ENCODE data around the gene KCTD17.
"Not testable (repeated sequence)": the region's sequence is repeated elsewhere in the genome, so short reads cannot be mapped to it uniquely, and the experiment has no call there.

KCTD17 gene

DNA sequence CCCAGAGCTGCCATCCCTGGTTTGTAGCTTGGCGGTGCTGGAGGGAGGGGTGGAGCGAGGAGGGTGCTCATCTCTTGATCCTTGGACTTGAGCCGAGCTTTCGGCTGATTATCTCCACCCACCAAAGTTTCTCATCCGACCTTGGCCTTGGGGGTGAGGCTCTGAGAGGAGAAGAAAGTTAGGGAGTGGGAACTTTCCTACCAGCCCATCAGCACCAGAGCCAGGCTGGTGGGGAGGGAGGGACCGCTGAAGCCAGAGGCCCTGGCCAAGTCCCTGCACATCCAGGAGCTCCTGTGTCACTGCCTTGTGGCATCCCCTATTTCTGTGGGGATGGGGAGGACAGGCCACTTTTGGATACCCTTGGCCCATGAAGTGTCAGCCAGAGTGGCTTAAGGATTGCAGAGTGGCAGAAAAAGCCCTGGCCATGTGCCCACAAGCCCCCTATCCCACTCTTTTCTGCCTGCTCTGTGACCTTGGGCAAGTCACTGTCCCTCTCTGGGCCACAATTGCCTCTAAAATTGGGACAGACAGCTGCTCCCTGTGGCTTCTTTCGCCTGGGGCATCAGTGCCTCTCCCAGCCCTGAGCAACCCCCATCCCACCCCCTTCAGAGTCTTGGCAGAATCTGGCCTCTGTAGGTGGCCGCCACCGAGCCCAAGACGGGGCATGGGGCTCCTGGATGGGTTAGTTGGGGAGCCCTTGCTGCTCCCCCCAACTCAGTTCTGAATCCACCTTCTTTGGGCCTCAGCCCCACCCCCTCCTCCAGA, 10.3 kb downstream of the KCTD17 start:
- DNase-seq: no peak

DNA sequence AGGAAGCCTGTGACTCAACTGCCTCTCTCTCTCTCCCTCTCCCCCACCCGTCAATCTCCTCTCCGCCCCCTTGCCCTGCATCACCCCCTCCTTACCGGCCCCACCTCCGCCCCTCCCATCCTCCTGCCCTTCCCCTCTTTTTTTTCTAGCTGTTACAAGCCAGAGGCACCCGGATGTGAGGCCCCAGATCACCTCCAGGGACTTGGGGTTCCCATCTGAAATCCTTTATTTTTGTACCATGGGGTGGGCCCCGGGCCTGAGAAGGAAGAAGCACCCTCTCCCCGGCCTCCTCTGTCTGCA, 10.8 kb downstream of the KCTD17 start:
- DNase-seq: no peak

DNA sequence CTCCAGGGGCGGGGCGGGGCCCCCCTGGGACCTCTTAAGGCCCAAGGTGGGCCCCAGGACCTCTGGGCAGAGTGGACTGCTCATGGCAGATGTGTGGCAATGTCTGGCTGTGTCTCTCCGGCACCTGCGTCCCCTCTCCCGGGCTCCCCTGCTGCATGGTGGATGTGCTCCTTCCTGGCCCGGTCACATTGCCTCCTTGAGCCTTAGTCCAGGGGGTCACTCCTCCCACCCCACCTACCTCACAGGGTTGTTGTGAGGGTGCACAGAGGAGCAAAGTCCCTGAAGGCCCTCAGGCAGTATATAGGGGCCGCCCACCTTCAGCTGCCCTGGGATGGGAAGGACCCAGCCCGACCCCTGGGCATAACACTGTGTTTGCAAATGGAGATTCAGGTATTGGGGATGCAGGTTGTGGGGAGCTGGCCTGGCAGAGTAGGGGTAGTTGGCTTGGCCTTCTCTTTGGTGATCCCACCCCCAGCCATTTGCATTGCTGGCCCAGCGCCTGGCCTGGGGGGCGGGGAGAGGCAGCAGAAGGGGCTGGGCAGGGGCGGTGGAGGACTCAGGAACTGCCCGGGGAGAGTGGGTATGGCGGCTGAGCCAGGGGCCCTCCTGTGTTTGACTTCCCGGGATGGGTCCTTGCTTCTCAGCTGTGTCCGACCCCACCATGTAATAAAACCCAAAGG, 11.3 kb downstream of the KCTD17 start:
- no peak for DNase-seq

DNA sequence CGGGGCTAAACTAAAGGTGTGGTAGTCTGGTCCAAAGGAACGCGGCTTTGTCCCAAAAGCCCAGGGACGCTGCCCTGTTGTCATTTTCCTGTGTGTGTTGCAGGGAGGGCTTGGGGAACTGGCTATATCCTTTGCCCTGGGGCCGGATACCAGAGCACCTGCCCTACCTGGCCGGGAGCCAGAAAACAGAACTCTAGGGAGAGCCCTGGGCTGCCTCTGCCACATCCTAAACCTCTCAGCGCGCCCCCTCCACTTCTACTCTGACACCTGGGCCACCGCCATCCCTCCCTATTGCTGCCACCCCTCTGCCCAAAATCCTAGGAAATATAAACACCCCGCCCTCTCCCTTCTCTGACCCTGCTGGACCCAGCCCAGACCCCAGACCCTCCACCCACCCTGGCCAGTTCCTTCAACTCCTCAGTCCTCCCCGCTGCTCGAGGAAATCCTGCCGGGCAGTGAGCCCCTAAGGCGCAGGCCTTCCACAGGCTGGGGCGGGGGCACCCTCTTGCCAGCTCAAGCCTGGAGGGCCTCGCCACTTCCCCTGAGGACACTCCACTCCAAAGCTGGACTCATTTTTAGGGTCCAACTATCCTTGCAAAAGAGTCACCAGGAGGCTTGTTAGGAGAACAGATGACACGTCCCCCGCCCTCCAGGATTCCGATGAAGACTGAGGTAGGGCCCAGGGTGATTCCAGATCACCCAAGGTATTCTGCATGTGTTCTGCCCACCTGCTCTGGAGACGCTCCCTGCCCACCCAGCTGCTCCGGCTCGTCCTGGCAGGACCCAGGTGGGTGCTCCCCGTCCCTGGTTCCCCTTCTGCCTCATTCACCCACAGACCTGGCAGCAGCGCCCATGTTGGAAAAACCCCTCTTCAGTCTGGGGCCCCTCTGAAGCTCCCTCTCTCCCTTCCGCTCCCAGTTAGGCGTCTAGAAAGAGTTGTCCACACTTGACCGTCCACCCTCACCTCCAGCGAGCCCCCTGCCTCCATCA, 12.2 kb downstream of the KCTD17 start:
- no peak for DNase-seq

DNA sequence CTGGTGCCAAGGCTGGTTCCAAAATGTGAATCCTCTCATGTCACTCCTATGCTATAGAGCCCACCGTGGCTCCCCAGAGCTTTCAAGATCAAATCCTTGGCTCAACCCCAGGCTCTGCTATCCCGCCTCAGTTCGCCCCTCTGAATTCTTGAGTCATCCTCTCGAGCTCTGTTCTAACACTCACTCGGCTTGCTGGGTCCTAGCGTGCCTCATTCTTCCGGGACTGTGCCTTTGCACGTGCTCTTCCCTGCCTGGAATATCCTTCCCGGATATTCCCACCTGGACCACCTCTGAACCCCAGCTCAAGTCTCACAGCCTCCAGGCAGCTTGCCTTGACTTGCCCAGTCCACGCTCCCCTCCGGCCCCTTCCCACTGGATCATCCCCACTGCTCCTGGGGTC, 13.0 kb downstream of the KCTD17 start:
- no peak for DNase-seq

DNA sequence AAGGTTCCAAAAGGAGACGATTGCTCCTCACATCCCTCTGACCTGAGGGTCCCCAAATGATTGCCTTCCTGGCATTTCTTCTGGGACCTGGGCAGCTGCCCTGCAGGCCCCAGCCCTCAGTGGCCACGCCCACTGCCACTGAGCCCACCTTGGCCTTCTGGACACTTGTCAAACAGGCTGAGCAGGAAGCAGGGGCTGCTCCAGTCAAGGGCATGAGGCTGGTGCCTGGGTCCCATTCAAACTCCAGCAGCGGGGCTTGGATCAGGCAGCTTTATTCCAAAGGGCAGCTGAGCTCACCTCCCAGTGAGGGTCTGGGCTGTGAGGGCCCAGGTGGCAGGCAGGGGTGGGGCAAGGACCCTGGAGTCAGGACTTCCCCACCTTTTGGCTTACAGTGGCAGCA, 13.6 kb downstream of the KCTD17 start:
- no peak for DNase-seq

DNA sequence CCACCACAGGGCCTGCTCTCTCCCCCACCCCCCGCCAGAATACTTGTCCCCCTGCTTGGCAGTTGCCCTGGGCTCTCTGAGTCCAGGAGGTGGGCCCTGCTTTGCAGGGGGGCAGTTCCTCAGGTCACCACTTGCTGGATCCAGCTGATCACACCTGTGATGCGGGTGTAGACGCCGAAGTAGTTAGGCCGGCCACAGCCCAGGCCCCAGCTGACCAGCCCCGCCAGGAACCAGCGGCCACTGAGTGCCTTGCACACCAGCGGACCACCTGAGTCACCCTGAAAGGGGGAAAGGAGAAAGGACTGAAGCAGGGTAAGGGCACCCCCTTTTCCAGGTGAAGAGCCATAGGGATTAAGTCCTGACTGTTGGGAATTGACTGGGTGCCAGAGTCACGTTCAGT, 14.4 kb downstream of the KCTD17 start:
- no peak for DNase-seq

DNA sequence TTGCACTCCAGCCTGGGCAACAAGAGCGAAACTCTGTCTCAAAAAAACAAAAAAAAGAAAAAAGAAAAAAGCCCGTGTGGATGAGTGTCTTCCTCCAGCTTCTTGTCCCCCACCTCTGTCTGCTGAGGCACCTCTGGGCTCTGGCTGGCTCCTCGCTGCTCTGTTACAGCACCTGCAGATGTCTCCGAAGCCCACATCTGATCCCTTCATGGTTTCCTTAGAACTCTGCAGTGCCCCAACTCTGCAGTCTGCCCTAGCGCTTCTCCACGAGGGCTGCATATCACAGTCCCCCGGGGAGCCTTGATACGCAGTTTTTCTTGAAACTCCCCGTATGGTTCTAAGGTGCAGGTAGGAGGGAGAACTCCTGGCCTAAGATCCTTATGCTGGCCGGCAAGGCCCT, 15.9 kb downstream of the KCTD17 start:
- DNase-seq: no peak

DNA sequence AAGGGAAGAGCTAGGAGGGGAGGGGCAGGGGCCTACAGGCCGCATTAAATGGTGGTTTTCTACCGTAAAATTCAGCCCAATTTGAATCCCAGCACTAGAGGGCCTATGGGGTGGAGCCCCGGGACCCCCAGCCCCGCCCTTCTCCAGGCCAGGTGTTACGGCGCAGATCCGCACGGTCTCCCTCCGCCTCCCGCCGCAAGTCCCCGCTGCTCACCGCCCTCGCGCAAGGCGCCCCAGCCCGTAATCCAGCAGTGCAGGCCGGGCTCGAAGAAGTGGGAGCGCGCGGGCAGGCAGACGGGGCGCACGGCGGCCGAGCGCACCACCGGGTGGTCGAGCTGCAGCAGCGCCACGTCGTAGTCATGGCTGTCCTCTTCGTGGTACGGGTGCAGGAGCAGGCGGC, 17.3 kb downstream of the KCTD17 start:
- DNase-seq: no peak

DNA sequence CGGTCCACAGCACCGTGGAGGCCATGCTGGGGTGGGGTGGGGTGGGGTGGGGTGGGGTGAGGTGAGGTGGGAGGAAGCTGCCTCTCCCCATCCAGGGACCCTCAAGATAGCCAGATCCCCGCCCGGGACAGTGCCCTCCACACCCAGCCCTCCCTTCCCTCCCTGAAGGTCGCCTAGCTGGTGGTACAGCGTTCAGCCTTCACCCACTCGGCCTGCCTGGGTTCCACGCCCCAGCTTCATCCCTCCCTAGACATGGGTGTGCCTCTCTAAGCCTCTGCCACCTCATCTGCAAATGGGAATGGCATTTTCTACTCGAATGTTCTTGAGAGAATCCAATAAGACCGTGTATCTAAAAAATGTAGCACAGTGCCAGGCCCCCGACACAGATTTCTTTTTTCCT, 17.8 kb downstream of the KCTD17 start:
- DNase-seq: no peak

DNA sequence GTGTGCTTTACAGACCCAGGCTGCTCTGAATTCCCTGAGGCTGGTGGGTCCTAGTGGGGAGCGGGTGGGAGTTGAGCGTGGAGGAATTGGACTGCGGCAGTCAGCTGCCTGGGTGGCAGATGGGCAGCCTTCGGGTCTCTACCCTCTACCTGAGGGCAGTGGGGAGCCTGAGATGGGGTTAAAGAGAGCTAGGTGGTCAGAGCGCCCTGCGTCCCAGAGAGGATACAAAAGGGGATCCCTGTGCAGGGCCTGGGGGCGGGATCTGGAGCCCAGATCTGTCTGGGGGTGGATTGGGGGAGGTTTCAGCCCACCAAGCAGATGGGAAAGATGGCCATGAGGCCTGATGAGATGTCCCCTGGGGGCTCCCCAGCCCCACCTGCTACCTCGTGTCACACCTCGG, 18.2 kb downstream of the KCTD17 start:
- no peak for DNase-seq

DNA sequence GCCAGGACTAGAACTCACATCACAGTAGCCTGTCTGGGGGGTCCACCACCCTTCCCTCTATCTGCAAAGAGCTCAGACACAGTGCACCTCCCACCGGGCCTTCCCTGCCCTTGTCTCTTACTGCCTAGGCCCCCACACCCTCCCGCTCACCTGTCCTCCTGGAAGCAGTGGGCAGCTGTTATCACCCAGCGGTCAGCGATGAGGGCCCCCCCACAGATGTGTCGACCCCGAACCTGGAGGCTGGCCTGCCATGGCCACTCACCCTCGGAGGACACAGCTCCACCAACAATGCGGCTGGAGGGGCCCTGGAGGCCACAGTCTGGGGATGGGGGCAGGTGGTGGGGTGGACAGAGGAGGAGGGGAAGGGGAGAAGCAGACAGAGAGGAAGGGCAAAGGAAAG, 18.8 kb downstream of the KCTD17 start:
- no peak for DNase-seq

DNA sequence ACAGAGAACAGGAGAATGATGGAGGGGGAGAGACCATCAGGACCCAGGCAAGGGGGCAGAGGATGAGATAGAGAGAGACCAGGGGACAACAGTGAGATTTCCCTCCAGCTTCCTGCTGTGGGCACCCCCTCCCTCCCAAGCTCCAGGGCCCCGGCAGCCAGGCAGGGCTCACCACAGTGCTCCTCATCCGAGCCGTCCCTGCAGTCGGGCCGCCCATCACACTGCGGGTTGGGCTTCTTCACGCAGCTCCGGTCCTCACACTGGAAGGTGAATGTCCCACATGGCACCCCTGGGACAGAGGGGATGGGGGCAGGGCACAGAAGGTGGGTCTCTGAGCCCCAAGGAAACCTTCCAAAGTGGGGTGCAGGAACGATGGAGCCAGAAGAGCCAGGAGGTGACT, 19.2 kb downstream of the KCTD17 start:
- DNase-seq: no peak

DNA sequence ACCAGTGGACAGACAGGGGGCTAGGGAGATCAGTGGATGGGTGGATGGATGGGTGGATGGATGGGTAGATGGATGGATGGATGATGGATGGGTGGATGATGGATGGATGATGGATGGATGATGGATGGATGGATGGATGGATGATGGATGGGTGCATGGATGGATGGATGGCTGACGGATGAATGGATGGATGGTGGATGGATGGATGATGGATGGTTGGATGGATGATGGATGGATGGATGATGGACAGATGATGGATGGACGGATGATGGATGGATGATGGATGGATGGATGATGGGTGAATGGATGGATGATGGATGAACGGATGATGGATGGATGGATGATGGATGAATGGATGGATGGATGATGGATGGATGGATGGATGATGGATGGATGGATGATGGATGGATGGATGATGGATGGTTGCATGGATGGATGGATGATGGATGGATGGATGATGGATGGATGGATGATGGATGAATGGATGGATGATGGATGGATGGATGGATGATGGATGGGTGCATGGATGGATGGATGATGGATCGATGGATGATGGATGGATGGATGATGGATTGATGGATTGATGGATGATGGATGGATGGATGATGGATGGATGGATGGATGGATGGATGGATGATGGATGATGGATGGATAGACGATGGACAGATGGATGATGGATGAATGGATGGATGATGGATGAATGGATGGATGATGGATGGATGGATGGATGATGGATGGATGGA, 20.5 kb downstream of the KCTD17 start:
- not testable (repeated sequence) for DNase-seq

DNA sequence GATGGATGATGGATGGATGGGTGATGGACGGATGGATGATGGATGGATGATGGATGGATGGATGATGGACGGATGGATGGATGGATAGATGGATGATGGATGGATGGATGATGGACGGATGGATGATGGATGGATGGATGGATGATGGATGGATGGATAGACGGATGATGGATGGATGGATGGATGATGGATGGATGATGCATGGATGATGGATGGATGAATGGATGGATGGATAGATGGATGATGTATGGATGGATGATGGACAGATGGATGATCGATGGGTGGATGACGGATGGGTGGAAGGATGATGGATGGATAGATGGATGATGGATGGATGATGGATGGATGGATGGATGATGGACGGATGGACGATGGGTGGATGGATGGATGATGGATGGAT, 21.1 kb downstream of the KCTD17 start:
- no peak for DNase-seq

DNA sequence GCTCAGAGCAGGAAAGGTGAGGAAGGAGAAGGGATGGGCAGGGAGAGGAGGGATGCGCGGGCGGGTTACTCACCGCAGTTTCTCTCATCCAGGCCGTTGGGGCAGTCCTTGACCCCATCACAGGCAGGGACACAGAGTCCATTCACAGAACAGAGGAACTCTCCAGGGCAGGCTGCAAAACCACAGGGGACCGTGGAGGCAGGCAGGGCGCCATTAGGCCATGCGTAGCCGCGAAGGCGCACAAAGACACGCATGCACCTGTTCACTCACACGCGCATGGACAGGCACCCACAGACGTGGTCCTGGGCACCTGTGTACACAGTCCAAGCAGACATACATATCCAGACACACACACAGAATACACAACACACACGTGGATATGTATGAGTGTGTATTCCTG, 23.0 kb downstream of the KCTD17 start:
- DNase-seq: no peak

DNA sequence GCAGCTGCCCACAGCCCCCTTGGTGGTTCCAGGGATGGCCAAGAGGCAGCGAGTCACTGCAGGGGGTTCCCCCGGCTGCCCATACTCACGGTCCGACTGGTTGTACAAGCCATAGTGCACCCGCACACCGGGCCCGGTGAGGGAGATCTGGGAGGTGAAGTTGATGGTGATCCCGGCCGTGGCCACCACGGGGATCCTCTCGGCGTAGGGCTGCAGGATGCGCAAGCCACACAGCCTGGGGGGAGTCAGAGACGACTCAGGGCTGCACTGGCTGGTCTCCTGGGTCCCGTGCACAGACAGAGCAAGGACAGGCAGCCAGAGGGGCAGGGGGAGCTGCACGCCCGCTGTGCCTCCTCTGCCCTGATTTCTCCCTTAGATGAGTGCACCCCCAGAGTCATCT, 23.5 kb downstream of the KCTD17 start:
- no peak for DNase-seq

DNA sequence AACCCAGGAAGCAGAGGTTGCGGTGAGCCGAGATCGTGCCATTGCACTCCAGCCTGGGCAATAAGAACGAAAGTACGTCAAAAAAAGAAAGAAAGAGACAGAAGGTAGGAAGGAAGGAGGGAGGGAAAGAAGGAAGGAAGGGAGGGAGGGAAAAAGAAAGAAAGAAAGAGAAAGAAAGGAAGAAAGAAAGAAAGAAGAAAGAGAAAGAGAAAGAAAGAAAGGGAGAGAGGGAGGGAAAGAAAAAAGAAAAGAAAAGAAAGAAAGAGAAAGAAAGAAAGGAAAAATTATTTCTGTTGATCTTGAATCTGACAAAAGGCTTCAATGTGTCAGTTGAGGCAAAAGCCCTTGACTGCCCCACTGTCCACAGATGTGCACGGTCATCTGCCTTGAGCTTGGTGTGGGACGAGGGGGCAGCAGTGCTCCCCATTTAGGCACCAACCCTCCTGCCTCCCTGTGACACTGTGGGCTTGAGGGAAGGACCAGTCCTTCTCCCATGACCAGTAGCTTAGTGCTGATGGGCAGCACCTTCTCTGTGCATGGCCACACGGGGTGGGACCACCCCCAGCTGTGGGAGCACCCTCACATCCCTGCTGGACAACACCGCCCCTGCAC, 24.4 kb downstream of the KCTD17 start:
- no peak for DNase-seq

DNA sequence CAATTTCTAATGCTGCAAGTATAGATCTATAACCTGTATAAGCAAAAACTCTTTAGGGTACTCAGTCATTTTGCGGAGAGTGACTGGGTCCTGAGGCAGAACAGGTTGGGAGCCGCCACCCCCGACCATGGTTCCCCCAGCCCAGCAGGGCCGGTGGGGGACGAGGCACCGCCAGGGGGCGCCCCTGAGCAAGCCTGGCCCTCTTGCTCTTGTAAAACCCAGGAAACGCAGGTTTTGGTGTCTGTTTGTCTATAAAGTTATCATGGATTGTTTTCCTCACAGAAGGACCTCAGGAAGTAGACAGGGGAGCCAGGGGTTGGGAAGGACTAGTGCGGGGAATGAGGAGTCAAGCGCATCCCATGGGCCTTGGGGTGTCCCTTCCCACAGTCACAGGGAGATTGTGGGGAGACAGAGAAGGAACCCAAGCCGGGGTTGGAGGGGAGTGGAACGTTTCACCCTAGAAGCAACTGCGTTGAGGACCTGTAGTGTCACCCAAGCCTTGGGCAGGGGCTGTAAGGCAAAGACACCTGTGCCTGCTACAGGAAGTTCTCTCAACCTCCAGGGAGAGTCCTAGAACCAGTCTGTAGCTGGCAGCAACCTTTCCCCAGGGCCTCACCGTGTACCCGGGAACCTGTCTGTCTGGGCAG, 26.4 kb downstream of the KCTD17 start:
- peak; percentile 31 for DNase-seq

DNA sequence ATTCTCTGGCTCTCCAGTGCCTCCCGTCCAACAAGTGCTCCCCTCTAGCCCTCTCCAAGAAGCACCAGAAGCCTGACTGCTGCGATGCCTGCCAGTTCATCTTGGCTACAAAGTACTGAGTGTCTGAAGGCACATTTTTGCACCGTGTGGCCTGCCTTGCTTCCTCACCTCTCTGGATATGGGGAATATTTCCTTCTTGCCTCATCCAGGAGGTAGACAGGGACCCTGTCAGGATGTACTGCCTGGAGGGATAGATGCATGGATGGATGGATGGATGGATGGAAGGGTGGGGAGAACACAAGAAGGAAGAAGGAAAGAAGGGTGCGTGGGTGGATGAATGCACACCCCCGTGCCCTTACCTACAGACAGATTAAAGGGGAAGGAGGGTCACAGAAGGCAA, 27.6 kb downstream of the KCTD17 start:
- no peak for DNase-seq

DNA sequence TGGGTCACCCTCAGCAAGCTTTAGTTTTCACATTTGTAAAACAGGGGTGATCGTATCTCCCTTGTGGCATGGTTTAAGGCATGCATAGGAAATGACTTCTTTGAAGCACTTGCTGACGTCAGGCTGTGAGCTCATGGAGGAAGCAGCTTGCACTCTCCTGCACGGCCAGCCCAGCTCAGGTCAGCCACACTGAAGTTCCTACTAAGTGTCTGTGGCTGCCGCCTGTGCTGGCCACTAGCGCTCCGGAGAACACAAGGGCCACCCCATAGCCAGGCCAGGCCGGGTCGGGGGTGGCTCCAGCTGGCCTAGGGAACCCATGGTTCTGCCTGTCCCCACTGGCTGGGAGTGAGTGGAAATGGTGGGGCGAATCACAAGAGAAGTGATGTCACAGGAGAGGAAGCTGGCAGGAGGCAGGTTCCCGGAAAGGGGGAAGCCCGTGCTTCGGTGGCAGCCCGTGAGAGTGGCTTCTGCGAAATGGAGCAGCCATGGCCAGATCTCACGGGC, 28.2 kb downstream of the KCTD17 start:
- peak; percentile 9 for DNase-seq

DNA sequence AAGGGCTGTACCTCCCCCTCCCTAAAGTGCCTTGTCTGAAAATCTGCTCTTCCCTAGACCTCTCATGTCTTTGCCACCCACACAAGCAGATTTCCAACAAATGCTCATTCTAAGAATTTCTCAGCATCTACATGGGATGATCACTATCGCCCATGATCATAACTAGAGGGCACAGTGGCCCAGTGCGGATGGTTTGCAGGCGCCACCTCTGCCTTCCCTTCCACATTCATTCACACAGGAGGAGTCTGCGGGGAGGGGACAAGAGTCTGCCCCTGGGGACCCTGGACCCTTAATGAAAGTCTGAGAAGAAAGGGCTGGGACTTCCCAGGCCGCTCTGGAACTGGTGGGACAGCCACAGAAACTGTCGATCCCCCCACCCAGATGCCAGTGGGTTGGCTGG, 28.9 kb downstream of the KCTD17 start:
- no peak for DNase-seq

Measured in fibroblast of skin of back (primary cell).